K562 (cell line): ENCODE results near the gene STX12. TPM values are rescaled to one million over a fixed set of nuclear protein-coding genes. Genes with fewer than 3 reads are reported as not detected.
A peak's percentile ranks its signal among the peaks of the same experiment; 100 is the strongest.

ENCODE experiments used
- ATF7 ChIP-seq: fragments of 450-650 bp; IDR thresholded peaks from 2 replicates; pipeline ENCODE4 v1.7.1; 2014; ENCODE audit warnings: mild to moderate bottlenecking, moderate library complexity
- CEBPB ChIP-seq: fragments of 450-650 bp; IDR thresholded peaks from 2 replicates; pipeline ENCODE4 v1.6.1; 2016; ENCODE audit warnings: missing genetic modification characterization, missing compliant biosample characterization
- CHD2 ChIP-seq: IDR thresholded peaks from 2 replicates; pipeline ENCODE4 v1.6.1; 2011; ENCODE audit warnings: low read depth, low read length
- COPS2 ChIP-seq: fragments of 450-650 bp; conservative IDR thresholded peaks from 2 replicates; pipeline ENCODE4 v1.6.1; 2016; ENCODE audit warnings: mild to moderate bottlenecking, moderate library complexity
- DNMT1 ChIP-seq: fragments of 450-650 bp; IDR thresholded peaks from 2 replicates; pipeline ENCODE4 v1.6.1; 2016; ENCODE audit warnings: antibody characterized with exemption, mild to moderate bottlenecking
- EGR1 ChIP-seq: fragments of 450-650 bp; conservative IDR thresholded peaks from 2 replicates; pipeline ENCODE4 v1.6.1; 2017; ENCODE audit warnings: mild to moderate bottlenecking
- GTF2E2 ChIP-seq: fragments of 200-800 bp; sonication (Bioruptor generic); IDR thresholded peaks from 2 replicates; pipeline ENCODE4 v1.6.1; 2016; ENCODE audit warnings: missing genetic modification characterization, missing compliant biosample characterization
- ILF3 ChIP-seq: fragments of 450-650 bp; IDR thresholded peaks from 2 replicates; pipeline ENCODE4 v1.6.1; 2018; ENCODE audit warnings: antibody characterized with exemption, mild to moderate bottlenecking, moderate library complexity, borderline replicate concordance
- MCM7 ChIP-seq, 2 experiments: fragments of 450-650 bp; IDR thresholded peaks; 2 replicates each; pipeline ENCODE4 v1.6.1; 2016 to 2018
- NELFE ChIP-seq: IDR thresholded peaks from 2 replicates; pipeline ENCODE4 v1.6.1; 2011; ENCODE audit warnings: mild to moderate bottlenecking; ENCODE audit not compliant: insufficient read depth, insufficient read length
- ZBED1 ChIP-seq: IDR thresholded peaks from 2 replicates; pipeline ENCODE4 v1.6.1; 2014
- ZNF124 ChIP-seq: sonication (generic); formaldehyde crosslinking; IDR thresholded peaks from 2 replicates; pipeline ENCODE4 v1.8.1; 2022; ENCODE audit warnings: missing genetic modification reagents
- ZNF408 ChIP-seq: fragments of 250-450 bp; sonication (Bioruptor Pico); IDR thresholded peaks from 2 replicates; pipeline ENCODE4 v1.4.0; 2020; ENCODE audit warnings: low read depth, mild to moderate bottlenecking, moderate library complexity
- ZNF436 ChIP-seq: fragments of 250-450, 450-650 bp; sonication (Bioruptor Pico); formaldehyde crosslinking; IDR thresholded peaks from 2 replicates; pipeline ENCODE4 v1.7.0; 2020; ENCODE audit warnings: mild to moderate bottlenecking
- ZNF583 ChIP-seq: fragments of 250-450 bp; sonication (Bioruptor Pico); IDR thresholded peaks from 2 replicates; pipeline ENCODE4 v1.4.0; 2020
- ZNF696 ChIP-seq: fragments of 250-450 bp; sonication (Bioruptor Pico); conservative IDR thresholded peaks from 2 replicates; pipeline ENCODE4 v1.4.0; 2020; ENCODE audit warnings: mild to moderate bottlenecking, moderate library complexity
- ZNF764 ChIP-seq: fragments of 250-450 bp; sonication (Bioruptor Pico); IDR thresholded peaks from 2 replicates; pipeline ENCODE4 v1.4.0; 2020; ENCODE audit warnings: low read depth, mild to moderate bottlenecking, moderate library complexity
- ZNF778 ChIP-seq: fragments of 450-650 bp; formaldehyde crosslinking; IDR thresholded peaks from 2 replicates; pipeline ENCODE4 v1.4.0; 2020; ENCODE audit warnings: mild to moderate bottlenecking, moderate library complexity
- polyA plus RNA-seq, 8 experiments: library from polyadenylated mRNA; depleted of rRNA in 4 of 8; stranded (reverse) in 5 of 8; unstranded in 3 of 8; fragments of >200 nt; fragmentation: Nextera tagmentation in 2 of 8; fragmentation: Illumina TruSeq in 1 of 8; extraction: Ambion mirVana in 2 of 8; extraction: Trizol in 1 of 8; gene quantifications; 2 replicates each; pipeline versions ENCODE4 v1.2.1 to v1.2.3, GENCODE V29; 2011 to 2014; ENCODE audit warnings: inconsistent platforms in 1 of 8, missing spikeins in 1 of 8
- total RNA-seq, 7 experiments: library from RNA; depleted of rRNA in 6 of 7; stranded (reverse); fragments of >200 nt in 6 of 7; fragmentation: Illumina TruSeq in 2 of 7; extraction: Trizol in 2 of 7; gene quantifications; 2 replicates each; pipeline versions ENCODE4 v1.2.1 to v1.2.3, GENCODE V29; 2011 to 2021; ENCODE audit warnings: low replicate concordance in 1 of 7
- TF ChIP-seq, protein P1 (sequence below), 2 experiments: fragments of 200-800 bp in 1 of 2; sonication (Bioruptor generic) in 1 of 2; sonication (generic) in 1 of 2; formaldehyde crosslinking in 1 of 2; IDR thresholded peaks in 1 of 2; conservative IDR thresholded peaks in 1 of 2; 2 replicates each; pipeline versions ENCODE4 v1.5.0 to v1.6.1; 2016 to 2020; ENCODE audit warnings: missing compliant biosample characterization in 1 of 2, missing genetic modification characterization in 1 of 2, missing genetic modification reagents in 1 of 2
- TF ChIP-seq, protein P2 (sequence below): sonication (generic); formaldehyde crosslinking; IDR thresholded peaks from 2 replicates; pipeline ENCODE4 v1.8.1; 2022; ENCODE audit warnings: missing genetic modification reagents
- TF ChIP-seq, protein P3 (sequence below): fragments of 450-650 bp; IDR thresholded peaks from 2 replicates; pipeline ENCODE4 v1.6.1; 2016; ENCODE audit warnings: borderline replicate concordance
- TF ChIP-seq, protein P4 (sequence below): fragments of 450-650 bp; IDR thresholded peaks from 2 replicates; pipeline ENCODE4 v1.7.0; 2016; ENCODE audit warnings: borderline replicate concordance
- TF ChIP-seq, protein P5 (sequence below): fragments of 450-650 bp; IDR thresholded peaks from 2 replicates; pipeline ENCODE4 v1.6.1; 2016; ENCODE audit warnings: low read depth, mild to moderate bottlenecking, moderate library complexity

Gene STX12
- total and polyA plus RNA-seq, 9 of the 15 experiments (the other 6 are each of a cell fraction or from before 2014, with no cell fraction given), result 16.9 to 31.3 (median 25.7) TPM

DNA sequence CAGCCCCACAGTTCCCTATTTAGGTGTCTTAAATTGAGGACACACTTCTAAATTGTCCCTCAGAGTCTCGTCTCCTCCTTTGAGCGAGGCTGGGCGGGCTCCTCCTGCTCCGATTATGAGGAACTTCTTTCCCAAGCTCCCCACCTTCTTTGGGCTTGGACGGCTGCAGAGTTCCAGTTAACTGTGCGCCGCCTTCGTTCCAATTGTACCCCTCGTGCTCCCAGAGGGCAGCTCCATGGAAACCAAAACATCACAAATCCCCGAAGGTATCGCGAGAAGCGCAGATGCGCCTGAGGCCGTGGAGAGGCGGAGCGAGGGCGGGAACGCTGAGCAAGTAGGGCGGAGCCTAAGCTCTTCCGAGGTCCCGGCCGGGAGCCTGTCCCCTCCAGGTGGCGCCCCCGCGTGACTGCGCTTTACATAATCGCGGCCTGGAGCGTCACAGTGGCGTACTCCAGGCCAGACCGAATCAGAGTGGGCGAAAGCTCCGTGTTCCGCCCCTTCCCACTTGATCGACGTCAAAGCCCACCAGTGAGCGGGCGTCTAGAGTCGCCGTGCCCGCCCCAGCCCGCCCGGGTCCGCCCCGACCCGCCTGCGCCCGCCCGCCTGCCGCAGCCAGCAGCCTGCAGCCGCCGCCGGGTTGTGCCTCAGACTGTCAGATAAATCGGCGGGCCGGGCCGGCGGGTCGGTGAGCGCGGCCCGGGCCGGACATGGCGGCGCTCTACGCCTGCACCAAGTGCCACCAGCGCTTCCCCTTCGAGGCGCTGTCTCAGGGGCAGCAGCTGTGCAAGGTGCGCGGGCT, 47.4 kb upstream of the STX12 start, which contains the start of gene FAM76A (continued):
- TF ChIP-seq NELFE (no peak), ZNF778 (no peak), ZNF696 (CRISPR knock-in tag) (no peak), ATF7 (peak; percentile 91), ZNF408 (no peak), GTF2E2 (tag) (no peak), ILF3 (no peak), ZNF764 (no peak), CEBPB (peak; percentile 70), ZBED1 (no peak), ZNF436 (no peak), DNMT1 (no peak), ZNF583 (CRISPR knock-in tag) (no peak), COPS2 (no peak), ZNF124 (CRISPR knock-in tag) (no peak), MCM7 (IDR thresholded peaks at IDR 0.05) (no peak), EGR1 (peak; percentile 83), CHD2 (peak; percentile 99)
- TF ChIP-seq, protein P1, sequence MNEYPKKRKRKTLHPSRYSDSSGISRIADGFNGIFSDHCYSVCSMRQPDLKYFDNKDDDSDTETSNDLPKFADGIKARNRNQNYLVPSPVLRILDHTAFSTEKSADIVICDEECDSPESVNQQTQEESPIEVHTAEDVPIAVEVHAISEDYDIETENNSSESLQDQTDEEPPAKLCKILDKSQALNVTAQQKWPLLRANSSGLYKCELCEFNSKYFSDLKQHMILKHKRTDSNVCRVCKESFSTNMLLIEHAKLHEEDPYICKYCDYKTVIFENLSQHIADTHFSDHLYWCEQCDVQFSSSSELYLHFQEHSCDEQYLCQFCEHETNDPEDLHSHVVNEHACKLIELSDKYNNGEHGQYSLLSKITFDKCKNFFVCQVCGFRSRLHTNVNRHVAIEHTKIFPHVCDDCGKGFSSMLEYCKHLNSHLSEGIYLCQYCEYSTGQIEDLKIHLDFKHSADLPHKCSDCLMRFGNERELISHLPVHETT (CRISPR knock-in tag; conservative IDR thresholded peaks at IDR 0.05 in 1 of 2, IDR thresholded peaks at IDR 0.05 in 1 of 2), result peak in 1 of 2 experiments; percentile 95; a peak in 2 of 4 replicates
- TF ChIP-seq, protein P2, sequence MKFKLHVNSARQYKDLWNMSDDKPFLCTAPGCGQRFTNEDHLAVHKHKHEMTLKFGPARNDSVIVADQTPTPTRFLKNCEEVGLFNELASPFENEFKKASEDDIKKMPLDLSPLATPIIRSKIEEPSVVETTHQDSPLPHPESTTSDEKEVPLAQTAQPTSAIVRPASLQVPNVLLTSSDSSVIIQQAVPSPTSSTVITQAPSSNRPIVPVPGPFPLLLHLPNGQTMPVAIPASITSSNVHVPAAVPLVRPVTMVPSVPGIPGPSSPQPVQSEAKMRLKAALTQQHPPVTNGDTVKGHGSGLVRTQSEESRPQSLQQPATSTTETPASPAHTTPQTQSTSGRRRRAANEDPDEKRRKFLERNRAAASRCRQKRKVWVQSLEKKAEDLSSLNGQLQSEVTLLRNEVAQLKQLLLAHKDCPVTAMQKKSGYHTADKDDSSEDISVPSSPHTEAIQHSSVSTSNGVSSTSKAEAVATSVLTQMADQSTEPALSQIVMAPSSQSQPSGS (CRISPR knock-in tag), result no peak
- TF ChIP-seq, protein P3, sequence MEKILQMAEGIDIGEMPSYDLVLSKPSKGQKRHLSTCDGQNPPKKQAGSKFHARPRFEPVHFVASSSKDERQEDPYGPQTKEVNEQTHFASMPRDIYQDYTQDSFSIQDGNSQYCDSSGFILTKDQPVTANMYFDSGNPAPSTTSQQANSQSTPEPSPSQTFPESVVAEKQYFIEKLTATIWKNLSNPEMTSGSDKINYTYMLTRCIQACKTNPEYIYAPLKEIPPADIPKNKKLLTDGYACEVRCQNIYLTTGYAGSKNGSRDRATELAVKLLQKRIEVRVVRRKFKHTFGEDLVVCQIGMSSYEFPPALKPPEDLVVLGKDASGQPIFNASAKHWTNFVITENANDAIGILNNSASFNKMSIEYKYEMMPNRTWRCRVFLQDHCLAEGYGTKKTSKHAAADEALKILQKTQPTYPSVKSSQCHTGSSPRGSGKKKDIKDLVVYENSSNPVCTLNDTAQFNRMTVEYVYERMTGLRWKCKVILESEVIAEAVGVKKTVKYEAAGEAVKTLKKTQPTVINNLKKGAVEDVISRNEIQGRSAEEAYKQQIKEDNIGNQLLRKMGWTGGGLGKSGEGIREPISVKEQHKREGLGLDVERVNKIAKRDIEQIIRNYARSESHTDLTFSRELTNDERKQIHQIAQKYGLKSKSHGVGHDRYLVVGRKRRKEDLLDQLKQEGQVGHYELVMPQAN, result peak; percentile 63; the same call in 1 of the 2 replicates
- TF ChIP-seq, protein P4, sequence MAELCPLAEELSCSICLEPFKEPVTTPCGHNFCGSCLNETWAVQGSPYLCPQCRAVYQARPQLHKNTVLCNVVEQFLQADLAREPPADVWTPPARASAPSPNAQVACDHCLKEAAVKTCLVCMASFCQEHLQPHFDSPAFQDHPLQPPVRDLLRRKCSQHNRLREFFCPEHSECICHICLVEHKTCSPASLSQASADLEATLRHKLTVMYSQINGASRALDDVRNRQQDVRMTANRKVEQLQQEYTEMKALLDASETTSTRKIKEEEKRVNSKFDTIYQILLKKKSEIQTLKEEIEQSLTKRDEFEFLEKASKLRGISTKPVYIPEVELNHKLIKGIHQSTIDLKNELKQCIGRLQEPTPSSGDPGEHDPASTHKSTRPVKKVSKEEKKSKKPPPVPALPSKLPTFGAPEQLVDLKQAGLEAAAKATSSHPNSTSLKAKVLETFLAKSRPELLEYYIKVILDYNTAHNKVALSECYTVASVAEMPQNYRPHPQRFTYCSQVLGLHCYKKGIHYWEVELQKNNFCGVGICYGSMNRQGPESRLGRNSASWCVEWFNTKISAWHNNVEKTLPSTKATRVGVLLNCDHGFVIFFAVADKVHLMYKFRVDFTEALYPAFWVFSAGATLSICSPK, result no peak
- TF ChIP-seq, protein P5, sequence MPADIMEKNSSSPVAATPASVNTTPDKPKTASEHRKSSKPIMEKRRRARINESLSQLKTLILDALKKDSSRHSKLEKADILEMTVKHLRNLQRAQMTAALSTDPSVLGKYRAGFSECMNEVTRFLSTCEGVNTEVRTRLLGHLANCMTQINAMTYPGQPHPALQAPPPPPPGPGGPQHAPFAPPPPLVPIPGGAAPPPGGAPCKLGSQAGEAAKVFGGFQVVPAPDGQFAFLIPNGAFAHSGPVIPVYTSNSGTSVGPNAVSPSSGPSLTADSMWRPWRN, result no peak
